GM21515 (cell line): ENCODE results near the gene TENT4B.

Experiments
- ATAC-seq: cut with Tn5 transposase; IDR thresholded peaks from one replicate; pipeline ENCODE4 v1.9.1; 2021; ENCODE audit not compliant: unreplicated experiment

TENT4B gene

DNA sequence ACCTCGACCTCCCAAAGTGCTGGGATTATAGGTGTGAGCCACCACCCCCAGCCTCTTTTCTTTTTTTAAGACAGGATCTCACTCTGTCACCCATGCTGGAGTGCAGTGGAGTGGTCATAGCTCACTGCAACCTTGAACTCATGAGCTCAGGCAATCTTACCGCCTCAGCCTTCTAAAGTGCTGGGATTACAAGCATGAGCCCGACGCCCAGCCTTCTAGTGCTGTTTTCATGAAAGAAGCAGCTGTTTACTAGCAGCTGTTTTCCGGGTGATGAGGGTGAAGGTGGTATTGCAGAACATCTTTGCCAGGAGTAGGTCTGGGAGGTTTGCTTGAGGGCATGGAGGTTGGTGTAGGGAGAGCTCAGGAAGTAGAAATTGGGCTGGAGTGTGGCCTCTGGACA lies 115.2 kb downstream of the TENT4B start:
- no peak for ATAC-seq

DNA sequence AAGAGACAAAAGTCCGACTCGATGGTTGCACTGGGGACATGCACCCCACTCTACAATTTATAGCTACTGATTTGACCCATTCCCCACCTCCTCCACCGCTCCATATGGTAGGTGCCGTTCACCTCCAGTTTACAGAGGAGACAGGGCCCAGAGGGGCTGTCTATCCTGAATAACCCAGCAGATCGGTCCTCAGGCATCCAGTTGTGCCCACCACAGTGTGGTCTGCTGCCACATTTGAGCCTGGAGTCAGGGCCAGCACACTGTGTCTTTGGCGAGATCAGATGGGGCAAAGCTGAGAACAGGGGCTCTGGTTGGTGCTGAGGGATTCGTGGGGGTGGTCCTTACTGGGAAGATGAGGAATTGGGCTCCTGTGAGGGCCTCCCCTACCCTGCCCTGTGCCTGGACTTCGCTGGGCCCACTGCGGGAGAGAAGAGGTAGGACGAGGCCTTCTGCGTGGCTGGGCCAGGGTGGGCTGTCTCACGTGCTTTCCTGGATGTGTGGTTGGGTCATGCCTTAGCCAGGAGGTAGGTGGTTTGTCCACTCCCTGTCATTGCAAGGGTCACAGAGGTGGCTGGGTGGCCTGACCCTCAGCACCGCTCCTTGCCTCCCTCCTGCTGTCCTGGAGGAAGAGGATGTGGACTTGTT lies 116.1 kb downstream of the TENT4B start:
- no peak for ATAC-seq

DNA sequence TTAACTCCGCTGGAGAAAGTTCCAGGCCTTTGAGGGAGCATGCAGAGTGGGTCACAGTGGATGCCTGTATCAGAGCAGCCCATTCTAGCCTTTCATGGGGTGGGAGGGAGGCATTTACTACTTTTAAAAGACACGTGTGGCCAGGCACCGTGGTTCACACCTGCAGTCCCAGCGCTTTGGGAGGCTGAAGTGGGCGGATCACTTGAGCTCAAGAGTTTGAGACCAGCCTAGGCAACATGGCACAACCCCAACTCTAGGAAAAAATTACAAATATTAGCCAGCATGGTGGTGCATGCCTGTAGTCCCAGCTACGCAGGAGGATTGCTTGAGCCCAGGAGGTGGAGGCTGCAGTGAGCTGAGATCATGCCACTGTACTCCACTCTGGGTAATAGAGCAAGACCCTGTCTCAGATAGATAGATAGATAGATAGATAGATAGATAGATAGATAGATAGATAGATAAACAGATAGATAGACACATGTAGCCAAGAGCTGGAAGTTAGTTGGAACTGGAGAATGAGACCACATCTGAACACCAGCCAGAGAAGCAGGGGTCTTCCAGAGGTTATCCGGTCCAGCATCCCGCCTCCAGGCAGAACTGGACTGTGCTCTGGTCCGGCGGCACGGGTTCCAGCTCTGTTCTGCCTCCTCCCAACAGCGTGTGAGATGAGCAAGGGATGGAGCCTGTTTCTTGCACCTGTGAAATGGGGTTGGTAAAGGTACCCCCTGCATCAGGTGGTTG lies 116.8 kb downstream of the TENT4B start:
- ATAC-seq = no peak

DNA sequence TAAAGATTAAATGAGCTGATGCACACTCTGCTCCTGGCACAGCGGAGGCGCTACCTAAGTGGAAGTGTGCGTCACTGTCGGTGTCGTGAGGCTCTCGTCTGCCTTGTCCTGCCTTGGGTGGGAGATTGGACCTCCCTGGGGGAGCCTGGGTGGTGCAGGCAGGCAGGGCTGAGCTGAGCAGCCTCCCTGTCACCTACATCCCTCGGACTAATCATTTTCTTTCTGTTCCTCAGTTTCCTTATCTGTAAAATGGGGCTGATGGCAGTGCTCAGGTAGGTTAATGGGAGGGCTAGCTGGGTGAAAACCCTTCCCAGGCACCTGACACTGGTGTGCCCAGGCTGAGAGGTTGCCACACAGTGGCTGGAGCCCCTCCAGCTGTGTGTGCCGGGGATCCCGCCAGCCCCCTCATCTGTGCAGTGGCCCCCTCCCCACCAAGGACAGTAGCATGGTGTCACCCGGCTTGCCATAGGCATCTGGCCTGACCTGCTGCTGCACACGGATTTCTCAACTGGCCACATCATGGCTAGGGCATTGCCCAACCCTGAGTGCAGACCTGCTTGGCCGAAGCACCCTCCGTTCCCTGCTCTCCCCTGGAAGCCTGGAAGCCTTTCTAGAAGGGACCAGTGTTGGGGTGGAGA lies 117.5 kb downstream of the TENT4B start:
- no peak for ATAC-seq

DNA sequence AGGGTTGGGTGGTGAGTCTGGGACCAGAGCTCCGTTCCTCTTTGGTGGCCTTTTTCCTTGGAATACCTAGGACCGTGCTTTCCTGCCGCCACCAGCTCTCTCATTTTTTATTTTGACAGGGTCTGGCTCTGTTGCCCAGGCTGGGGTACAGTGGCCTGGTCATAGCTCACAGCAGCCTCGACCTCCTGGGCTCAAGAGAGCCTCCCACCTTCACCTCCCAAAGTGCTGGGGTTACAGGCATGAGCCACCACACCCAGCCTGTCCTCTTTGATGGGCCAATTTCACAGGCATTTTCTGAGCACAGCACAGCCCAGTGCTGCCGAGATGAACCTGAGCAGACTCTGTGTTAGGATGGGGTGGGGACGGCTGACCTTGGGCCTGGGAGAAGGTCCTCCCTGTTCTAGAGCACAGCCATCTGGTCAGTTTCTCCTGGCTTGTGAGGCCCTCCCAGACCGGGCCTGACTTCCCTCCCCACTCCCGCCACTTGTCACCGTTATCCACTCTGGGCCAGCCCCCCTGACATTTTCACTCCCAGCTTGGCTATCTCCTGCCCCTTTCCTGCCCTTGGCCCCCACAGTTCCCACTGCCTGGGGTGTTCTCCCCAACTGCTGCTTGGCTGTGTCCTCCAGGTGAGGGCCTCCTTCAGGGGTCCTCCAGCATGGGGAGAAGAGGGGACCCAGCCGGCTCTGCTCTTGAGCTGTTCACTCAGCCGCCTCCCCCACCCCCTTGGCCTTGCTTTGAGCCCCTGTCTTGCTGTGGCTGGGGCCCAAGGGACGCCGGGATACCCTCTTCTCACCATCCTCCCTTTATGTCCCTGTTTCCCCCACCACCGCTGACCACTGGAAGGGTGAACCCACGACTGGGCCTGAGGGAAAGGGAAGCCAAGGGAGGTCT lies 118.3 kb downstream of the TENT4B start:
- no peak for ATAC-seq

DNA sequence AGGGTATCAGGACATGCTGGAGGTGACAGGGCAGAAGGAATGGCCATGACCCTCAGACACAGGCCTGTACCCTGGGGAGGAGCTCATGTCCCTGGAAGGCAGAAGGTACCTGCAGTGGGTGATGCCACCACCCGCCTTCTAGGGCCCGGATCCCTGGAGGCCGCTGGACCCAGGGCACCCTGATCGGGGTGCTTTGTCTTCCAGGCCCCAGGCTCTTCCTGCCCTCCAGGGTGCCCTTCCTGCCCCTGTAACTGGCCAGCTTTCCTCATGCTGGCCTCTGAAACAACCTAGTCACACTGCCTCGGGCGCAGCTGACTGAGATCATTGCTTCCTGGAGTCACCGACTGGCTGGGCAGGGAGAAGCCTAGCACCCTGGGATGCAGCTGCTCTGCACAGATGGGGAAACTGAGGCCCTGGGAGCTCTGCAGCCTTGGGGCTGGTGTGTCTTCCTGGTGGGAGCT lies 119.0 kb downstream of the TENT4B start:
- no peak for ATAC-seq

DNA sequence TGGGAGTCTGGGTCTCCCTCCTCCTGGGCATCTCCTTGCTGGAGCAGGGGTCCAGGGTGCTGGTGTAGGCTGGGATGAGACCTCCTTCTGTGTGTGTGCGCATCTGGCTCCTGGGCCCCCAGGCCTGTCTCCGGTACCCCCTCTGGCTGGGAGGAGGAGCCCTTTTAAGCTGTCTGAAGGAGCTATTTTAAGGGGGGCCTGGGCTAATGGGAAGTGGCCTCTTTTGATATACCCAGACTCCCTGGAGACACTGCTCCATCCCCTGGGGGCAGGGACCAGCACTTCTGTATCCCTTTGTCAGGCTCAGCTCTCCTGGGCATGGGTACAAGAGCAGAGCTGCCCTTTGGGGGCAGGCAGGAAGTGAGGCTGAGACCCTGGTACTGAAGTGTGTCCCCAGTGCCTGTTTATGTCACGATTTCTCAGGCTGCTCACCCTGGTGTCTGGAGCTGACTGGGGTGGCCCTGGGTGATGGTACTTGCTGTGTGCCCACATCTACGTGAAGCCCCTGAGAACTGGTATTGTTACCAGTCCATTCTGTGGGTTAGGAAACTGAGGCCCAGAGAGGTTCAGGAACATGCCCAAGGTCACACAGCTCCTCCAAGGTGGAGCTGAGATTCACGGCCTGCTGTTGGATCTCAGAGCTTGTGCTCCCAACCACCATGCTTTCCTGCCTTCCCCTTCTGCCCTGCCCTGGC lies 119.7 kb downstream of the TENT4B start:
- ATAC-seq = no peak

DNA sequence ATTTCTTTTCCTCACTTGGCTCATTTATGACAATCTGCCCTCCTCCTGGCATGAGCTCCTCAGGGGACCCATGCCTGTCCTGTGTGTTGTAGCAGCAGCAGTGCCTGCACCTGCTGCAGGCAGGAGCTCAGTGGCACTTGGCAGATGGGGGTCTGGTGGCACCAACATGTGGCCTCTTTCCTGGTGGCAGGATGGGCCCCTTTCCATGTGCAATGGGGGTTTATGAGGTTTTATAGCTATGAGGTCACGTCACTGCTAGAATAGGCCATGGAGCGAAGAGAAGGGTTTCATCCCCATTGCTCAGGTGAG lies 120.2 kb downstream of the TENT4B start:
- ATAC-seq = no peak

DNA sequence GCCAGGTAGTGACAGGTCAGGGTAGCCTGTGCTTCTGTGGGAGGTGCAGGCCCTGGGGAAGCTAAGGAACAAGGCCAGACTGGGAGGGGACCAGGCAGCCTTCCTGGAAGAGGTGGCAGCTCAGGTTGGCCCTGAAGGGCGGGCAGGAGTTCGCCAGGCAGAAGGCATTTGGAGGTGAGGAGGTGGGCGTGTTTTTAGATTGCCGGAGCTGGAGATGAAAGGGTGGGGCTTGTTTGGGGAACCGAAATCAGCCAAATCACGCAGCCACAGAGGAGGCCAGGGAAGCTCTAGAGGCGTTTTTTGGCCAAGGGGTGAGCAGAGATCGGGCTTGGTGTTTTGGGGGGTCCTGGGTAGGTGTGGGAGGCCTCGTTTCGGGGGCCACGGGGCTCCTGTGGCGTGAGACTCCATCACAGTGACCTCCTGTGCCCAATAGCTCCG lies 120.8 kb downstream of the TENT4B start:
- ATAC-seq = peak; percentile 63

DNA sequence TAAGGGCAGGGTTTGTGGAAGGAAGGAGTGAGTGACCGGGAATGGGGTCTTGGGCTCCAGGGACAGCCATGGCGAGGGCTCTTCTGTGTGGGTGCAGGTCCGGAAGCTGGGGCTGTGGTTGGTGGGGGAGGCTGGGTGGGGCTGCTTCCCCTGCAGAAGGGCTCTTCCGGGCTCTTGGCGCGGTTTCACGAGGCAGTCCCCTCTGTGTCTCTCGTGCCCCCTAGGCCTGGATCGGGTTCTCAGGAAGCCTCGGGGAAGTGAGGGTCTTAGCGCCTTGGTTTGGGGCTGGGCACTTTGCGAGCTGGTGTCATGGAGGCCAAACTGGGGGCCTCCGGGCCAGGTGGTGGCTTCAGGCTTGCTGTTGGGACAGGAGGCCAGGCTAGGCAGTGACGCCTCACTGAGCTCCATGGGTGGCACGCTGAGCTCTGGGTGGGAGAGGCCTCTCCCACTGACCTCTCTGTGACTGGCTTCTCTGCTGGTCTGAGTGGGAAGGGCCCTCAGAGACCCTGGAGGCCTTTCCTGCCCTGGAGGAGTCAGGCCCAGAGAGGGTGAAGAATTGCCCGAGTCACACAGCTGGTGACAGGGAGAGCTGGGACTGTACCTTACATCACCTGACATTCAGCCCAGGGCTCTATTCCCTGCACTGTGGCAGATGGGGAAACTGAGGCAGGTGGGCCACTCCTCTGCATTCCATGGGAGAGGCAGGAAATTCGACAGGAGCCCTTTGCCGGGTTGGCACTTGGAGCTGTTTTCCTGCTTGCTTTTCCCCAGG lies 121.4 kb downstream of the TENT4B start:
- peak; percentile 39 for ATAC-seq

DNA sequence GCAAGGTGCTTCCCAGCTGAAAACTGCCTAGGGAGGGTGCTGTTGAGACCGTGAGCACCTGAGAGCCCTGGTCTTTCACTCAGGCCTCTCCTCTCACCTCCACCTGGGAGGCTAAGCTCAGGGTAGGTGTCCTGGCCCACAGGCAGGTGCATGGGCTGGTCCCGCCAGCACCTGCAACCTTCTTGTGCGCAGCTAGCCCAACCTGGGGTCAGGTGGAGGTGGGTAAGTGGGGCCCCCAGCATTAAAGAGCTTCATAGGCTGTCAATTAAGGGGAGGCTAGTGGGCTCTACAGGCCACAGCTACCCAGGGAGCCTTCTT lies 122.0 kb downstream of the TENT4B start:
- no peak for ATAC-seq

DNA sequence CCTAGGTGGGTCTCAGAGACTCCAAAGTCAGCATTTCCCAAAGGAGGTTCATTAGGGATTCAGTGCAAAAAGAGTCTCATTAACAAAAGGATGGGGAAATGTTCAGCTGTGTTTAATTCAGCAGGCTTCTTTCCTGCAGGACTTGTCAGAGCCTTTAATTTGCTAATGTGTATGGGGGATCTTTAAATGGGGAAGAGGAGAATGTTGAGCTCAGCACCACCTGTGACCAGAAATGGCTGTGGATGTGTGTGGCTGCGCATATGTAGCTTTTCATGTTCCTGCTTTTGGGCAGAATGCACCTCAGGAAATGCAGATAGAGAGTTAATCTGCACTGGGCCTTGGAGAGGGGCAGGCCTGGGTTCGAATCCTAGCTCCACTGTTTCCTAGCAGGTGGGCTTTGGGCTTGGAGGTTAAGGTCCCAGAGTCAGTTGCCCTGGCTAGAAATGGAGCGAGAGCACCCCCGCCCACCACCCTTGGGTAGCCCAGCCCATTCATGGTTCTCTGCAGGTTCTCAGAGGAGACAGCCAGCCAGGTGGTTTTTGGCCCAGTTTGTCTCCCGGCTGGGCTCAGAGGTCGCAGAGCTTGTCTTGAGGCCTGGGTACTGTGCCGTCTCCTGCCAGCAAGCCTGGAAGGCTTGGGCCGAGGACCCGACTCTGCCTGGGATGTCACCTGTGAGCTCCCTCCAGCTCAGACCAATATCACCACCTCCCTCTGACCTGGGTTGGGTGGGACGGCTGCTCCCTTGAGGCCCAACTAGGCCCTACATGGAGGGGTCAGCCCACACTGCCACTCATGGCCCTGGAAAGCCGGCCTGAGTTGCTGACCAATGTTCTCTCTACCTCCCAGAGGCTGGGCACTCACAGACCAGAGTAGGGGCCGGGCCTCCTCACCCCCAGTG lies 122.6 kb downstream of the TENT4B start:
- ATAC-seq = no peak

DNA sequence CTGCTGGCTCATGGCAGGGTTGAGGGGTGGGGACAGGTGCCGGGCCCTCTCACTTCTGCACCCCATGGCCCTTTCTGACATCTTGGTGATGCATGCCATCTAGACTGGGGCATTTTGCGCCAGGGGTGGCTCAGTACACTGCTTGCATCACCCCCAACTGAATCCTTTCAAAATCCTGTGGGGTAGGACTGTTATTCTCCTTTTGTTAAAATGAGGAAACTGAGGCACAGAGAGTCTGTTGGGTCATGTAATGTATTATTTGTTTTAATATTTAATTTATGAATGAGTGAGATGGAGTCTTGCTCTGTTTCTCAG lies 123.2 kb downstream of the TENT4B start:
- ATAC-seq = no peak

DNA sequence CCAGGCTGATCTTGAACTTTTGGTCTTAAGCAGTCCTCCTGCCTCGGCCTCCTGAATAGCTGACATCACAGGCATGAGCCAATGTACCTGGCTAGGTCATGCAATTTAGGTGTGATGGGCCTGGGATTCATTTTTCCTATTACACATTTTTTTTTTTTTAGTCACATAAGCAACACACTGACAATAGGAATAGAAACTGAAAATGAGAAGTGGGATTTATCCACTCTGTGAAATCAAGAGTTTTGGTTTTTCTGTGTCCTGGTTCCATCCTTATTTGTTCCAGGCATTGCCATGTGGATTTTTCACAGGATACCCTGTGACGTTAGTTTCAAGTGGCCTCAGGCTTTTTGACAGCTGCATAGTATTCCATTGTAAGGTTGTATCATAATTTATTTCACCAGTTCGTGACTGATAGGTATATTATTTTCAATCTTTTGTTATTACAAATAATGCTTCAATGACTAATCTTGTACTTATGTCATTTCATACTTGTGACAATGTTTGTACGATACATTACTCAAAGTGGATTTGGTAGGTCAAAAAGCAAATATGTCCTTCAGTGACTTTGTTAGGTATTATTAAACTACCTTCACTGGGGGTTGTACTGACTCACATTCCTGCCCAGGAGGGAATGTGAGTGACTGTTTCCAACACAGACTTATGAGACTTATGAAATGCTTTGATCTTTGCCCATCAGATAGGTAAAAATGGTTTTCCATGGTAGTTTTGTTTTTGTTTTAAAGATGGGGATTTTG lies 123.9 kb downstream of the TENT4B start:
- no peak for ATAC-seq

DNA sequence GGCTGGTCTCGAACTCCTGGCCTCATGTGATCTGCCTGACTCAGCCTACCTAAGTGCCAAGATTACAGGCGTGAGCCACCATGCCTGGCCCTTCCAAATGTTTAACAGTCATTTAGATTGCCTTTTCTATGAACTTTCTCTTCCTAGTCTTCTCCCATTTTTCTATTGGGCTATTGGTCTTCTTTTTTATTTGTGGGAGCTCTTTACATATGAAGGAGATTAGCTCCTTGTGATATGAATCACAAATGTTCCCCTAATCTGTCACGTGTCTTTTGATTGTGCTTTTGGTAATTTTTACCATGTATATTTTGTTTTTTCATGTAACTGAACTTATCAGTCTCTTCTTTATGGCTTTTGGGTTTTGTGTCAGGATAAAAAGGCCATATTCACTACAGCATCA lies 125.1 kb downstream of the TENT4B start:
- no peak for ATAC-seq

DNA sequence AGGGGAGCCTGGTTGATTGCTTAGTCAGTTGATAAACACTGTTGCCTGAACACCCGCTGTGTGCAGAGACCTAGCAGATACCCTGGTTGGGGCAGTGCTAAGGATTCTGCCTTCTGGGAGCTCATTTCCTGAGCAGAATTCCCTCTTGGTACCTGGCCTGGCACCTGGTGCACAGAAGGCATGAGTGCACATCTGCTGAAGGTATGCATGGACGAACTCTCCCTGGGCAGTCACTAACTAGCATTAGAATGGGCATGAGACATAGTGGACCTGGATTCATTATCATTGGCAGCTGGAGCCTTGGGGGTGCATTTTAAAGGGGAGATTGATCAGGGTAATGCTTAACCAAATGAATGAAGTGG lies 126.4 kb downstream of the TENT4B start:
- no peak for ATAC-seq

DNA sequence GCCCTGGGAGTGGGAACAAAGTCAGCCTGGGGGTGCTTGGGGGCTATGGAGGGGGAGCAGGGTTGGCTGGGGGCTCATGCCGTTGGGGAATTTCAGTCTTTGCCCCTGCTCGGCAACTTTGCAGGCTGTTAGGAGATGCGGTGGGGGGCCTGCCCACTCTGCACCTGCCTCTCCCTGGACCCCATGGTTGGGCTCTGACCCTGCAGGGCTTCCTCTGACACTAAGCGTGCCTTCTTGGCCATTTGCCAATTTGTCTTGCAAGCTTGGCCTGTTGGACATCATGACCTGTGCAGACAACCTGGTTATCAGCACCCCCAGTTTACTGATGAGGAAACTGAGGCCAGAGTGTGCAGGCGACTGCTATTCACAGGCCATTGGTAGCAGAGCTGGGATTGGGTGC lies 127.8 kb downstream of the TENT4B start:
- ATAC-seq = no peak
